GDM1 (cell line): ENCODE data around the gene PLCL1.
"Not testable (repeated sequence)": the region's sequence is repeated elsewhere in the genome, so short reads cannot be mapped to it uniquely, and the experiment has no call there.

Source experiments
- DNase-seq: peaks from one replicate; lab custom pipeline; 2025; lab: John Stamatoyannopoulos, UW

PLCL1 gene

GRCh38 chr2:197810016-197810415 lies 5.6 kb downstream of the PLCL1 start:
- no peak for DNase-seq

GRCh38 chr2:197810491-197810890 lies 6.1 kb downstream of the PLCL1 start:
- DNase-seq: no peak

- DNase-seq: no peak
Observed at GRCh38 chr2:197813093-197813787, 8.8 kb downstream of the PLCL1 start.

- DNase-seq: no peak
Observed at GRCh38 chr2:197814526-197814925, 10.1 kb downstream of the PLCL1 start.

GRCh38 chr2:197821550-197822289 lies 17.3 kb downstream of the PLCL1 start:
- DNase-seq: no peak

- no peak for DNase-seq
Observed at GRCh38 chr2:197822333-197822732, 17.9 kb downstream of the PLCL1 start.

- DNase-seq: no peak
Observed at GRCh38 chr2:197827618-197828017, 23.2 kb downstream of the PLCL1 start.

GRCh38 chr2:197828464-197829135 lies 24.2 kb downstream of the PLCL1 start:
- DNase-seq: no peak

GRCh38 chr2:197834771-197835170 lies 30.4 kb downstream of the PLCL1 start:
- not testable (repeated sequence) for DNase-seq

- DNase-seq: no peak
Observed at GRCh38 chr2:197835293-197835692, 30.9 kb downstream of the PLCL1 start.

- no peak for DNase-seq
Observed at GRCh38 chr2:197838036-197838435, 33.6 kb downstream of the PLCL1 start.

GRCh38 chr2:197838579-197838978 lies 34.2 kb downstream of the PLCL1 start:
- no peak for DNase-seq

GRCh38 chr2:197839327-197839726 lies 34.9 kb downstream of the PLCL1 start:
- no peak for DNase-seq

GRCh38 chr2:197839856-197840255 lies 35.5 kb downstream of the PLCL1 start:
- DNase-seq: no peak

GRCh38 chr2:197846128-197846527 lies 41.7 kb downstream of the PLCL1 start:
- no peak for DNase-seq

GRCh38 chr2:197846777-197847176 lies 42.4 kb downstream of the PLCL1 start:
- no peak for DNase-seq

GRCh38 chr2:197847651-197848401 lies 43.4 kb downstream of the PLCL1 start:
- no peak for DNase-seq

- no peak for DNase-seq
Observed at GRCh38 chr2:197848602-197849001, 44.2 kb downstream of the PLCL1 start.

GRCh38 chr2:197850882-197851450 lies 46.6 kb downstream of the PLCL1 start:
- DNase-seq: no peak

GRCh38 chr2:197851451-197851850 lies 47.1 kb downstream of the PLCL1 start:
- DNase-seq: no peak

- no peak for DNase-seq
Observed at GRCh38 chr2:197852108-197852507, 47.7 kb downstream of the PLCL1 start.

- DNase-seq: no peak
Observed at GRCh38 chr2:197853549-197853948, 49.2 kb downstream of the PLCL1 start.
